Measurements from ENCODE around the gene DHX58.

DHX58 gene

DNA sequence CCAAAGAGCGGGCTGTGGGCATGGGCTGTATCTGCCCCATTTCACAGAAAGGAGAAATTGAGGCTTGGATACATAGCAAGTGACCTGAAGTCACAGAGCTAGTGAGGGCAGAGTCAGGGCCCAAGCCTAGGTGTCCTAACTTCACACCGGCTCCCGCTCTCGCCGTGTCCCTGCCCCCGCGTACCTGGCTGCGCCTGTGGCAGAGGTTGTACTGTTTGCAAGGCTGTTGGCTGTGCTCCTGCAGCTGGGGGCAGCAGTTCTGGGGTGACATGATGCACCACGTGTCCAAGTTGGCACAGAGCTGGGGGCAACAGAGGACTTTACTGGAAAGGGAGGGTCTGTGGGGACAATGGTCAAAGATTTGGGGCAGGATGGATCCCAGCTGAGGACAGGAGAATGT is 3.4 kb downstream of the DHX58 start:
- no peak for DNase-seq

DNA sequence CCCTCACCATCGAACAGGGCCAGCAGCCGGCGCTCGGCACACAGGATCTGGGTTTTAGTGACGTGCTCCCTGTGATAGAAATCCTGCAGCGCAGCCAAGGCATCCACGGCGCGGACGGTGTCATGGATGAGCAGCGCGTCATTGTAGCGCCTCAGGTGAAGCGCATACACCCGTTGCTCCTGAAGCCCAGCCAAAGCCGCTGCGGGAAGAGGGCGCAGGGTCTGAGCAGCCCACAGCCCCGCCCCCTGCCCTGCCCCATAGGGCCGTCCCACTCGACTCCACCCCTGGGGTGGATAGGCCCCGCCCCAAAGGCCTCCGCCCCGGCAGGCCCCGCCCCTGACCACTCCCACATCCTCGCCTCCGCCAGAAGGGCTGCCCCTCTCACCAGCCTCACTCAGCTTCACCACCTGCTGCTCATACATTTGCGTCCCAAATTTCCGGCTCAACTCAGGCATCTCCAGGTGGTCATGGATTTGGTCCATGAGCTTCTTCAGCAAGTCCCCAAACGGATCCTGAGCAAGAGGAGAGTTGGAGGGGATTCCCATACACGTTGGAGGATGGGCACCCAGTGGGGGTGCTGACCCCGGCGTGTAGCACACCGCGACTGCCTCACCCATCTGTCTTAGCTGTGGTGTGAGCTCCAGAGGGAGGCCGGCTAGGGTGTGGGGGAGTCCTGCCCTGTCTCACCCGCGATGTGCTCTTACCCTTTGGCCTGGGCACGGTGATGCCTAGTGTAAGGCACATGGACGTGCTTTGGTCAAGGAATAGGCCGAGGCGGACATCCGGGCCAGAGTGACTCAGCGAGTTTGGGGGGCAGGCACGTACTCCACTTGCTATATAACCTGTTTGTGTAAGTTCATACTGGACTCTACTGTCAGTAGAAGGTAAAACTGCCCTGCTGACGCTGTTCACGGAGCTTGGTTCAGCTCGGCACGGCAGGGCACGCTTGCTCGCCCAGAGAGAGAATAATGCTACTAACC is 4.6 kb downstream of the DHX58 start:
- peak; percentile 96 for DNase-seq

DNA sequence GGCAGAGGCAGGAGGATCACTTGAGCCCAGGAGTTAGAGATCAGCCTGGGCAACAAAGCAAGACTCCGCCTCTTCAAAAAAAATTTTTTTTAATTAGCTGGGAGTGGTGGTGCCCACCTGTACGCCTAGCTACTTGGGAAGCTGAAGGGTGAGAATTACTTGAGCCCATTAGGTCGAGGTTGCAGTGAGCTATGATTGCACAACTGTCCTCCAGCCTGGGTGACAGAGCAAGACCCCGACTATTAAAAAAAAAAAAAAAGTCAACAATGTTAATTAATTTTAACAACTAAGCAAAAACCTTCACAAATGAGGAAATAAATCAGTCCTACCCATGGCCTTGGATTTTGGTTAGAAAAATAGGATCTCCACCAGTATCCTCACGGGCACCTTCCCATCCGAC is 5.4 kb downstream of the DHX58 start:
- no peak for DNase-seq

DNA sequence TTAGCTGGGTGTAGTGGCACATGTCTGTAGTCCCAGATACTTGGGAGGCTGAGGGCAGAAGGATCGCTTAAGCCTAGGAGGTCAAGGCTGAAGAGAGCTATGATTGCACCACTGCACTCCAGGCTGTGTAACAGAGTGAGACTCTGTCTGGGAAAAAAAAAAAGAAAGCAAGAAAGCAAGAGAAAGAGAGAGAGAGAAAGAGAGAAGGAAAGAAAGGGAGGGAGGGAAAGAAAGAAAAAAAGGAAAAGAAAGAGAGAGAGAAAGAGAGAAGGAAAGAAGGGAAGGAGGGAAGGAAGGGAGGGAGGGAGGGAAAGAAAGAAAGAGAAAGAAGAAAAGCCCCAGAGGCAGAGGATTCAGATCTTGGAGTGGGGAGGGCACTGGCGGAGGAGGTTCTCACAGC is 6.5 kb downstream of the DHX58 start:
- no peak for DNase-seq

DNA sequence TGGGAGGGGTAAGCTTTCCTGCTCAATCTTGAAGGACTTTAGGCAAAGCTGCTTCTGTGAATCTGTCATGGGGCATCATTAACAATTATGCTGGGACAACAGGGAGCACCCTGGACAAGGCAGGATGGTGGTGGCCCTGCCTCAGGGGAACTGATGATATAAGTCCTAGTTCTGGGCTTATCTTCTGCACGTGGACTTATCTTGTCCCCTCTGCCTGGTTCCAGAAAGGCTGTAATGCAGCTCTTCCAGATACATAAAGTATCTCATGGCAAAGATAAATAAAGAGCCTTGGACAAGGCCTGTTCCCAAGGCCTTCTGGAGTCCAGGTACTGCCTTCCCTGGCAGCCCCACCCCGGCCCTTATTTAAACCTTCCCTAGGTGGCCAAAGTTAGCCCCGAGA is 8.2 kb downstream of the DHX58 start:
- no peak for DNase-seq

DNA sequence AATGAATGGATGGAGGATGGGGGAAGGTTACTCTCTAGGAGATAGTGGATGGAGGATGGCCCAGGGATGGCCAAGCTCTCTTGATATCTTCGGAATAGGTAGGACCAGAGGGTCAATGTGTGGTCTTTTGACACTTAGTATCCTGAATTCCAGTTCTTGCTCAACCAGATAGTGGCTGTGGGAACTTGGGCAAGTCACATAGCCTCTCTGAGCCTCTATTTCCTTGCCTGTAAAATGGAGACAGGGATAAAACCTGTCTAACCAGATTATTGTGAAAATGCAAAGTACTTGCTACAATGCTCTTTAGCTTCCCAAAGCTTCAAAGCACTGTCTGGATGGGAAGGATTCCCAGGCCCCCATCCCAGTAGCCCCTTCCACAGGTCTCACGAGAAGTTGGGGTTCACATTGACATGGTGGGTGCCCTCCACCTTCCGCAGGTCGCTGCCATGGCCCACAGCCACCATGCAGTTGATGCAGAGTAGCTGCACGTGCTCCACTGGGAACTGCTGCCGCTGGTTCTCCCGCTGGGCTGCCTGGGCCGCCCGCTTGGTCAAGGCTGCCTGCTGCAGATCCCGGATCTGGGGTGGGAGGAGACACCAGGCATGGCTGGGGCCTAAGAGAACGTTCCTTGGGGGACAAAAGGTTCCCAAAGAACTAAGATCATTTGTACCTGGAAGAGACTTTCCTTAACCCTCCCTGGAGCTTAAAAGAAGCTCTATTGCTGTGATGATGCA is 9.1 kb downstream of the DHX58 start:
- DNase-seq: no peak

DNA sequence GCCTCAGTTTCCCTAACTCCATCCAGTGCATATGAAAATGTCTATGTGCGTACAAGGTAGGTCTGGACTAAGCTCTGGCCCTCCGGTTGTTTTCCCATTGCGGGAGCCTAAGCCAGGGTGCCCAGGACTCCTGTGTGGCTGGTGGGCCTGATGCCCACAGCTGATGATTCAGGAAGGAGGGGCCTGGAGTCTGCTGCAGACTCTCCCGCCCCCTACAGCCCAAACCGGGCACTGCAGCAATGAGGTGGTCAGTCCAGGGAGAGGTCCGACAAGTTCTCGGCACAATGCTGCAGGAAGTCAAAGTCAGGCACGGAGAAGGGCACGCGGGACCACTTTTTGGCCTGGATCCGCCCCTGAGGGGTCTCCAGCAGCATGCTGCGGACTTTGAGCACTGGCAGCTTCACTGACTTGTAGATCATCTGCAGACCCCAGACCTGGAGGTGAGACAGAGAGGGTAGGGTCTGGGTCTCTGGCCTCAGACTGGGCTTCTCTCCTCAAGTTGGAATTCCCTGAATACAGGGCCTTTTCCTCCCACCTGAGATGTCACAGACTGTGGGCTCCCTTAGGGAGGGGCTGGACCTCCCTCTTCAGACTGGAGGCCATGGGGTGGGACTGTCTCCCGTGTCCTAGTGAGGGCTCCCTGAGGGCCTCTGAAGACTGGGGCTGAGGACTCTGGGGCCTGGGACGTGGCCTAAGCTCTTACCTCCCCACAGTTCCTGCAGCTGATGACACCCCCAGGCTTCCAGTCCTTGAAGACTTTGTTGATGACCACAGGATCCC is 10.8 kb downstream of the DHX58 start:
- DNase-seq: peak; percentile 54

- no peak for DNase-seq
Measured at GRCh38 chr17:42098730-42099399, 13.6 kb downstream of the DHX58 start.

DNA sequence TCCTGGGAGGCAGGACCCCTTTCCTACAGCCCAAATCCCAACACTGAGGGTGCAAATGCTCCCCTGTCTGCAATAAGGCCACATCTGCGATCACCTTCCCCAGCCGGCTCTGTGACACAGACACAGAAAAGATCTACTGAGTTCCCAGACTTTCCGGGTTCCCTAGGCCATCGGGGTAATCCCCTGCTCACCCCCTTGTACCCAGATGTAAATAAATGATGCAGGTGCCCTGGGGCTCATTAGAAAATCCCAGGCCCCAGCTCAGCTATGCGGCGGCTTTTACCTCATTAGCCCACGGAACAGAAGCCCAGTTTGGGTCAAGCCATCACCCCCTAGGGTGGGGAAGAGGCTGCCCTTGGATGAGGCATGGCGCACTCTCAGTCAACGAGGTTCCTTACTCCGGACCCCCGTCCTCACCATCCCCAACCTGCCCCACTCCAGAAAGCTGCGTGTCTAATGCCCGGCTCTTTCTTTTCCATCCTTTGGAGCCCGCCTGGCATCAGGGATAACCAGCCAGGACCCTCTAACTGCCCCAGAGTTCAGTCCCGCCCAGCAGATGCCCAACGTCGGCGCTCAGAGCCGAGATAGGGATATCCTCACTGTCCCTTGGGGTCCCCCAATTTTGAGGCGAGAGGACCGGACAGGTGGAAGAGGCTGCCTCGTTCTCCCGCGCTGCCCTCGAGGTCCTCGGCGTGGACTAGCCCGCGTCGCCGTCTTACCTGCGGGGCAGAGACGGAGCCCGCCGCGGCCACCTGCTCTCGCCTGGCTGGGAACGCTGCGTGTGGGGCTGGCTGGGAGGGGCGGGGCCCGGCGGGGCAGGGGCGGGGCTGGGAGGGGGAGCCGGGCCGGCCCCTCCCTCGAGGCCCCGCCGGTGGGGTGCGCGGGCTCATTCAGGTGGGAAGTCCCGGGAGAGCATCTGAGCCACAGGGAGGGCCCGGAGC is 14.6 kb downstream of the DHX58 start, which contains the start of gene ZNF385C:
Gene ZNF385C, minus strand, starts transcription at position 783 of the 941 bp plus-strand sequence. CDS start 35,417 bp downstream, outside the sequence.
- peak; percentile 40 for DNase-seq

DNA sequence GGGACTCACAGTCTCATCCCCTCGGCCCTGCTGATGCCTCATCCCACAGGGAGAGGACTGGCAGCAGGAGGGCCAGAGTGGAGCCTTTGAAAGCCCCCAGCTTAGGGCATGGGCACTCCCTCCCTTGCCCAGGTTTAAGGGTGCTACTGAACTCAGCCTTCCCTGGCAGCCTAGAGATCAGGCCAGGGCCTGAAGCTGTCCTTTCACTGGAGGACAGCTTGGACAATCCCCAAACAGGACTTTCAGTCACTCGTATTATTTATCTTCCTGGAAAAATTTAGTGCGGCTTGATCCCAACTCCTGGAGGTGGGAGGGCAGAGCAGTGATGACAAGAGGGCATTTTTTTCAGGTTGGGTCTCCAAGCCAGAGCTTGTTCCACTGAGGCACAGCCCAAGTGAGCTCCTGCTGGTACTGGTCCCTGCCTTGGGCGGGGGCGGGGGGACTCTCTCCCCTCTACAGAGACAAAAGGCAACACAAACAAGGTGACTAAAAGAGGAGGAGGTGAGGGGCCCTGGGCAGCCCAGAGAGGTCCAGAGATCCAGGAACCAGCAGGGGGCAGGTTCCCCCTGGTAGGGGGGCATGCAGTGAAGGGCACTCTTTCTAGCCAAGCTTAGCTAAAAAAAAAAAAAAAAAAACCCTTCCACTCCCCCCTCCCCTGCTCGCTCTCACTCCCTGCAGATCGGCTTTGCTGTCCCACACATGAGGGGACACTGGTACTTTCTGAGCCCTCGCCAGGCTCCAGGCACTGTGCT is 16.0 kb downstream of the DHX58 start:
- no peak for DNase-seq

DNA sequence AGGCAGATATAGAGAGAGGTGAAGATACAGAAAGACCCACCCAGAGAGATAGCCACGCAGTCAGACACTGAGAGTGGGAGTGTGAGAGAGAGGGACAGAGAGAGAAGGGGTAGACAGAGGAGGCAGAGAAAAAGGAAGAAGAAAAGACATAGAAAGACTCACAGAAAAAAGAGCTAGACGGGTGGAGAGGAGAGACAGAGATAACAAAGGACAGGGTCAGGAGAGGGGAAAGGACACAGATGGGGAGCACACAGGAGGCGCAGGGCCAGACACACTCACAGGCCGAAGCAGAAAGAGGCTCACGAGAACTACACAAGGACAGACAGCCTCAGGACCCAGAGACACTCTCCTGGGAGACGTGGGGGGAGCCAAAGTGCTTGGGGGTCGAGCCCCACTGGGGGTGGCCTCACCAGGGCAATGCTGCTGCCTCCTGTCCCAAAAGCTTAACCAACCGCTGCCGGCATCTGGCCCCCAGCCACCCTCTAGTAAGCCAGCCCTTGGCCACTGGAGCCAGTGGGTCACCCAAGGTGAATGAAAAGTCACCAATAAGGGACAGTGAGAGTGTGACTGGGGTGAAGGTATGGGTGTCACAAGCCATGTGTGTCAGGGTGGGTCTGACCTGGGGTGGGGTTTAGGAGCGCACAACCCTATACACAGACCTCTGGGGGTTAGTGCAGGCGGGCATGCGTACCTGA is 18.0 kb downstream of the DHX58 start:
- DNase-seq: no peak

DNA sequence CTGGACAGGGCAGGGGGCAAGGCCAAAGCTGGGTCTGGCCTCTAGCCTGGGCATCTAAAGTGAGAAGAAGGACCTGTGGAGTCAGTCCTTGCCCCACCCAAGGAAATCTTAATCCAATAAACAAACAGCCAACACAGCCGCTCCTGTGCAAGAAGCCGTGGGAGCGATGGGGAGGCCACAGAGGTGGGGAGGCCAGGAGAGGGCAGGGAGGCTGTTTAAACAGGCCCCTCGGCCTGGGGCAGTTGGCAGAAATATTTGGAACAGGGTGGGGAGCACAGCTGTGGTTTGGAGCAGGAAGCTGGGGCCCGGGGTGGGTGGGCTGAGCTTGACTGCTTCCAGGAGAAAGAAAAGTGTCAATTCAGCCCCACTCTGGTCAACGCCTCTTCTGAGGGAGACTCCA is 19.6 kb downstream of the DHX58 start:
- no peak for DNase-seq

DNA sequence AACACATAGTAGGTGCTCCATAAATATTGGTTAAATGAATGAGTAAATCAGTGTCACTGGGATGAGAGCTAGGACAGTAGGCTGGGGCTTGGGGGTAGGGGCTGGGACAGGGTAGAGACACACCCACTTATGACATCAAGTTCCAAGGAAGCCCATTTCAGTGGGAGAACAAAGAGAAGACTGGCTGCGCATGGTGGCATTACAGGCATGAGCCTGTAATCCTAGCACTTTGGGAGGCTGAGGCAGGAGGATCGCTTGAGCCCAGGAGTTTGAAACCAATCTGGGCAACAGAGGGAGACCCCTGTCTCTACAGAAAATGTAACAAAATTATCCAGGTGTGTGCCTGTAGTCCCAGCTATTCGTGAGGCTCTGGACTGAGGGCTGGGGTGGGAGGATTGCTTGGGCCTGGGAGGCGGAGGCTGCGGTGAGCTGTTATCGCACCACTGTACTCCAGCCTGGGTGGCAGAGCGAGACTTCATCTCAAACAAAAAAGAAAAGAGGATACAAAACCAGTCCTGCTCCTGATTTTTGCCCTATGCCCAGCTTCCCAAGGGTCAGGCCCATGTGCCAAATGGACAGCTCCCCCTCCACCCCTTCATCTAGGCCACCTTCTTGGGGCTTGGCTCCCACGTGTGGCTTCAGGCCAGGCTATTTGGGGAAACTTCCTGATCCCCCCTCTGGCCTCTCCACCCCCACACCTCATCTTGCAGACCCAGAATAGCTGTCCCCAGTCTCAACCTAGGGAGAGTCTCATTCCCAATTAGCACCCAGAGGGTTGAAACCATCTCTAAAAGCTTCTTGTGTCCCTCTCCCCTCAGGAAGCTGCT is 21.3 kb downstream of the DHX58 start:
- no peak for DNase-seq

- DNase-seq: no peak
Measured at GRCh38 chr17:42088736-42089135, 23.8 kb downstream of the DHX58 start.

- DNase-seq: no peak
Measured at GRCh38 chr17:42087736-42088705, 24.5 kb downstream of the DHX58 start.

- no peak for DNase-seq
Measured at GRCh38 chr17:42087042-42087701, 25.3 kb downstream of the DHX58 start.

- DNase-seq: no peak
Measured at GRCh38 chr17:42081516-42082129, 30.9 kb downstream of the DHX58 start.
